A549 (cell line): ENCODE data around the gene BCAS1. TPM values are rescaled to one million over a fixed set of nuclear protein-coding genes. Genes with fewer than 3 reads are reported as not detected.

ENCODE experiments used
- ATAC-seq, 2 experiments: fragments of 200-7000 bp in 1 of 2; fragments of >200 bp in 1 of 2; cut with Nextera tagmentation in 1 of 2; cut with Tn5 transposase in 1 of 2; 3 replicates each; pipeline versions ENCODE4 v1.8.0 to v1.9.1; 2018 to 2020; ENCODE audit warnings: mild to moderate bottlenecking in 1 of 2, moderate library complexity in 1 of 2
- CTCF ChIA-PET: fragments of 300-600 bp; sonication (Branson Sonifier 250); formaldehyde crosslinking; extraction: SDS; loops from one replicate; lab custom pipeline; 2021; ENCODE audit warnings: antibody characterized with exemption, inconsistent platforms; lab: Yijun Ruan, JAX
- POLR2A ChIA-PET: fragments of 350-600 bp; formaldehyde crosslinking; extraction: SDS; loops from one replicate; lab custom pipeline; 2021; ENCODE audit warnings: antibody characterized with exemption, inconsistent platforms; lab: Yijun Ruan, JAX
- DNase-seq, 2 experiments: peaks; one replicate each; pipeline versions ENCODE4 v3.0.0 to v3.0.0-alpha.2; 2011 to 2016; ENCODE audit warnings: low read depth in 1 of 2, low spot score in 1 of 2
- FAIRE-seq: peaks from 2 replicates; lab custom pipeline; 2011; peaks lifted over from hg19 to GRCh38; lab: Jason Lieb, UNC
- H3K27ac ChIP-seq, 2 experiments: fragments of >200 bp; sonication (Bioruptor Twin); formaldehyde crosslinking; 3 replicates each; pipeline ENCODE4 v1.5.1; 2016 to 2017
- H3K4me1 ChIP-seq: fragments of >200 bp; sonication (Bioruptor Twin); formaldehyde crosslinking; 3 replicates; pipeline ENCODE4 v1.6.1; 2016
- H3K4me2 ChIP-seq: fragments of >200 bp; sonication (Bioruptor Twin); formaldehyde crosslinking; 3 replicates; pipeline ENCODE4 v1.6.1; 2016
- H3K4me3 ChIP-seq: fragments of >200 bp; sonication (Bioruptor Twin); formaldehyde crosslinking; 3 replicates; pipeline ENCODE4 v1.5.1; 2016
- H3K9me3 ChIP-seq: fragments of >200 bp; sonication (Bioruptor Twin); formaldehyde crosslinking; 3 replicates; pipeline ENCODE4 v1.6.1; 2016
- BHLHE40 ChIP-seq: IDR thresholded peaks from 2 replicates; pipeline ENCODE4 v1.6.1; 2012; ENCODE audit warnings: low read depth, low read length, inconsistent platforms
- CBX2 ChIP-seq: fragments of 200-600 bp; sonication (generic); IDR thresholded peaks from 2 replicates; pipeline ENCODE4 v1.6.1; 2016; ENCODE audit warnings: low read depth, mild to moderate bottlenecking, borderline replicate concordance
- EHMT2 ChIP-seq: fragments of 200-600 bp; sonication (generic); IDR thresholded peaks from 2 replicates; pipeline ENCODE4 v1.6.1; 2016; ENCODE audit warnings: antibody characterized with exemption, low read depth, mild to moderate bottlenecking, moderate library complexity
- FOXS1 ChIP-seq: fragments of 250-450 bp; sonication (Bioruptor Pico); IDR thresholded peaks from 2 replicates; pipeline ENCODE4 v1.5.0; 2020; ENCODE audit warnings: mild to moderate bottlenecking, moderate library complexity
- HOXB13 ChIP-seq: fragments of 250-450 bp; sonication (Bioruptor Pico); IDR thresholded peaks from 2 replicates; pipeline ENCODE4 v1.5.0; 2020; ENCODE audit warnings: low read depth, mild to moderate bottlenecking, moderate library complexity
- JUNB ChIP-seq: fragments of >200 bp; sonication (Bioruptor Twin); formaldehyde crosslinking; IDR thresholded peaks from 2 replicates; pipeline ENCODE4 v1.6.1; 2016
- KDM5A ChIP-seq: fragments of 200-600 bp; sonication (generic); IDR thresholded peaks from 2 replicates; pipeline ENCODE4 v1.6.1; 2016; ENCODE audit warnings: antibody characterized with exemption, mild to moderate bottlenecking
- MYC ChIP-seq: IDR thresholded peaks from 2 replicates; pipeline ENCODE4 v1.6.1; 2012; ENCODE audit warnings: mild to moderate bottlenecking, inconsistent platforms, low read length, improper control_type of control experiment, borderline replicate concordance
- NFE2L2 ChIP-seq: fragments of 150-350 bp; conservative IDR thresholded peaks from 2 replicates; pipeline ENCODE4 v1.6.1; 2014; ENCODE audit warnings: low read length
- NR3C1 ChIP-seq: fragments of >200 bp; sonication (Bioruptor Twin); formaldehyde crosslinking; IDR thresholded peaks from 3 replicates; pipeline ENCODE4 v1.6.1; 2017
- PBX3 ChIP-seq: IDR thresholded peaks from 2 replicates; pipeline ENCODE4 v1.6.1; 2012
- PHF8 ChIP-seq: fragments of 200-600 bp; sonication (generic); IDR thresholded peaks from 2 replicates; pipeline ENCODE4 v1.6.1; 2016; ENCODE audit warnings: low read depth, mild to moderate bottlenecking, antibody characterized with exemption, moderate library complexity, borderline replicate concordance
- POLR2AphosphoS2 ChIP-seq: conservative IDR thresholded peaks from 2 replicates; pipeline ENCODE4 v1.6.1; 2012; ENCODE audit warnings: low read length, improper control_type of control experiment, inconsistent platforms
- ZFP36 ChIP-seq: fragments of 450-650 bp; IDR thresholded peaks from 2 replicates; pipeline ENCODE4 v1.6.1; 2014; ENCODE audit warnings: borderline replicate concordance; ENCODE audit not compliant: partially characterized antibody
- ZNF302 ChIP-seq: fragments of 250-450 bp; sonication (Bioruptor Pico); IDR thresholded peaks from 2 replicates; pipeline ENCODE4 v1.9.0; 2021; ENCODE audit warnings: inconsistent platforms, mild to moderate bottlenecking, moderate library complexity
- ZSCAN20 ChIP-seq: fragments of 250-450 bp; sonication (Bioruptor Pico); IDR thresholded peaks from 2 replicates; pipeline ENCODE4 v1.8.0; 2022; ENCODE audit warnings: mild to moderate bottlenecking, moderate library complexity
- WGBS: methylation state at CpG from one replicate; pipeline ENCODE4 v1.1.6; 2017; ENCODE audit errors: missing lambda C conversion rate; 5-methylcytosine and 5-hydroxymethylcytosine counted together
- polyA plus RNA-seq, 4 experiments: library from polyadenylated mRNA; depleted of rRNA in 3 of 4; stranded (reverse); fragments of >200 nt; fragmentation: RNase III in 1 of 4; extraction: RNeasy Plus Mini Kit Qiagen cat#74134 plus additional on column Dnase treatment in 1 of 4; gene quantifications; 2 replicates in 3 of 4; 3 replicates in 1 of 4; pipeline ENCODE4 v1.2.3, GENCODE V29; 2011 to 2017
- TF ChIP-seq, protein P1 (sequence below): fragments of >200 bp; sonication (Bioruptor Twin); formaldehyde crosslinking; IDR thresholded peaks from 2 replicates; pipeline ENCODE4 v1.6.1; 2016
- TF ChIP-seq, protein P2 (sequence below): fragments of 200-600 bp; sonication (generic); IDR thresholded peaks from 2 replicates; pipeline ENCODE4 v1.6.1; 2016; ENCODE audit warnings: antibody characterized with exemption, mild to moderate bottlenecking, moderate library complexity
- TF ChIP-seq, protein P3 (sequence below): IDR thresholded peaks from 2 replicates; pipeline ENCODE4 v1.6.1; 2012; ENCODE audit warnings: low read depth, borderline replicate concordance

BCAS1 gene
- polyA plus RNA-seq, 2 of the 4 experiments (the other 2 are of a cell fraction): 1.4 to 3.9 TPM

- DNase-seq: no peak
- Histone ChIP-seq H3K4me1 (peaks cover 37% of the 10 kb centered on the region), H3K9me3 (no peaks in the 10 kb centered on the region), H3K27ac (peak overlapping the region; percentile 18 to 25; a peak in 4 of 6 replicates)
- ChIA-PET POLR2A (interaction anchor here (0.6 kb wide), 1 partner anchor 31 kb away, joined by 4 read pairs; no protein-coding TSS in a partner anchor), CTCF (interaction anchor here (0.9 to 15.9 kb wide), 5 partner anchors 10 to 269 kb away, joined by 3 to 140 read pairs (median 9); no protein-coding TSS in a partner anchor)
- TF ChIP-seq NR3C1 (no peak), POLR2AphosphoS2 (no peak), CBX2 (no peak), ZFP36 (no peak), EHMT2 (no peak), PBX3 (no peak), FOXS1 (no peak), ZSCAN20 (CRISPR knock-in tag) (no peak), JUNB (no peak), ZNF302 (CRISPR knock-in tag) (no peak), MYC (no peak), BHLHE40 (no peak)
- TF ChIP-seq, protein P1, sequence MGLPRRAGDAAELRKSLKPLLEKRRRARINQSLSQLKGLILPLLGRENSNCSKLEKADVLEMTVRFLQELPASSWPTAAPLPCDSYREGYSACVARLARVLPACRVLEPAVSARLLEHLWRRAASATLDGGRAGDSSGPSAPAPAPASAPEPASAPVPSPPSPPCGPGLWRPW: no peak
- TF ChIP-seq, protein P2, sequence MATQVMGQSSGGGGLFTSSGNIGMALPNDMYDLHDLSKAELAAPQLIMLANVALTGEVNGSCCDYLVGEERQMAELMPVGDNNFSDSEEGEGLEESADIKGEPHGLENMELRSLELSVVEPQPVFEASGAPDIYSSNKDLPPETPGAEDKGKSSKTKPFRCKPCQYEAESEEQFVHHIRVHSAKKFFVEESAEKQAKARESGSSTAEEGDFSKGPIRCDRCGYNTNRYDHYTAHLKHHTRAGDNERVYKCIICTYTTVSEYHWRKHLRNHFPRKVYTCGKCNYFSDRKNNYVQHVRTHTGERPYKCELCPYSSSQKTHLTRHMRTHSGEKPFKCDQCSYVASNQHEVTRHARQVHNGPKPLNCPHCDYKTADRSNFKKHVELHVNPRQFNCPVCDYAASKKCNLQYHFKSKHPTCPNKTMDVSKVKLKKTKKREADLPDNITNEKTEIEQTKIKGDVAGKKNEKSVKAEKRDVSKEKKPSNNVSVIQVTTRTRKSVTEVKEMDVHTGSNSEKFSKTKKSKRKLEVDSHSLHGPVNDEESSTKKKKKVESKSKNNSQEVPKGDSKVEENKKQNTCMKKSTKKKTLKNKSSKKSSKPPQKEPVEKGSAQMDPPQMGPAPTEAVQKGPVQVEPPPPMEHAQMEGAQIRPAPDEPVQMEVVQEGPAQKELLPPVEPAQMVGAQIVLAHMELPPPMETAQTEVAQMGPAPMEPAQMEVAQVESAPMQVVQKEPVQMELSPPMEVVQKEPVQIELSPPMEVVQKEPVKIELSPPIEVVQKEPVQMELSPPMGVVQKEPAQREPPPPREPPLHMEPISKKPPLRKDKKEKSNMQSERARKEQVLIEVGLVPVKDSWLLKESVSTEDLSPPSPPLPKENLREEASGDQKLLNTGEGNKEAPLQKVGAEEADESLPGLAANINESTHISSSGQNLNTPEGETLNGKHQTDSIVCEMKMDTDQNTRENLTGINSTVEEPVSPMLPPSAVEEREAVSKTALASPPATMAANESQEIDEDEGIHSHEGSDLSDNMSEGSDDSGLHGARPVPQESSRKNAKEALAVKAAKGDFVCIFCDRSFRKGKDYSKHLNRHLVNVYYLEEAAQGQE: no peak
- TF ChIP-seq, all 56 proteins: peak for 0
- Histone ChIP-seq H3K4me2 (peak overlapping the region; percentile 21; the same call in 1 of the 3 replicates), H3K4me3 (no peak overlapping the region)
- FAIRE-seq (no peak), ATAC-seq (no peak)
- 75% methylated on average over 6 of the region's 6 CpGs for WGBS
Measured at GRCh38 chr20:53929974-53930650, 140.3 kb downstream of the BCAS1 start.

DNA sequence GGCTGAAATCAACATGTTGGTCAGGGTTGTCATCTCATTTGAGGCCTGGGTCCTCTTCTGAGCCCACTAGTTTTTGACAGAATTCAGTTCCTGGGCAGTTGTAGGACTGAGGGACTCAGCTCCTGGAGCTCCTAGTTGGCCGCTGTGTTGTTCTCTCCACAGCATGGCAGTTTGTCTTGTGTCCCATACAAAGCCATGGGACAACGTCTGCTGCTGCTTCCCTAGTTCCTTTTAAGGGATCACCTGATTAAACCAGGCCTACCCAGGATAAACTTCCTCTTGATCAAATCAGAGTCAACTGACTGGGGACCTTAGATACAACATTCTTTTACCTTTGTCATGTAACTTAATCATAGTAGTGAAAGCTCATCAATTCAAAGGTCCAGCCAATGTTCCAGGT, 141.0 kb downstream of the BCAS1 start:
- Histone ChIP-seq H3K4me3 (no peak overlapping the region), H3K4me2 (no peak overlapping the region), H3K27ac (peak overlapping the region in 1 of 2 experiments; percentile 25; a peak in 3 of 6 replicates)
- CTCF ChIA-PET: interaction anchor here (0.6 to 15.9 kb wide), 5 partner anchors 11 to 269 kb away, joined by 3 to 140 read pairs (median 9); no protein-coding TSS in a partner anchor
- 91% methylated on average over 2 of the region's 2 CpGs for WGBS
- TF ChIP-seq, protein P1: no peak
- TF ChIP-seq NR3C1: no peak
- TF ChIP-seq MYC: no peak
- no peak for TF ChIP-seq KDM5A
- TF ChIP-seq NFE2L2: no peak
- TF ChIP-seq PHF8: no peak
- TF ChIP-seq, protein P3, sequence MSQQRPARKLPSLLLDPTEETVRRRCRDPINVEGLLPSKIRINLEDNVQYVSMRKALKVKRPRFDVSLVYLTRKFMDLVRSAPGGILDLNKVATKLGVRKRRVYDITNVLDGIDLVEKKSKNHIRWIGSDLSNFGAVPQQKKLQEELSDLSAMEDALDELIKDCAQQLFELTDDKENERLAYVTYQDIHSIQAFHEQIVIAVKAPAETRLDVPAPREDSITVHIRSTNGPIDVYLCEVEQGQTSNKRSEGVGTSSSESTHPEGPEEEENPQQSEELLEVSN: no peak
- TF ChIP-seq HOXB13 (CRISPR knock-in tag): no peak
- TF ChIP-seq, all 56 proteins: peak for 0
- Histone ChIP-seq H3K4me1 (peaks cover 30% of the 10 kb centered on the region), H3K9me3 (no peaks in the 10 kb centered on the region)
- ATAC-seq: no peak
- FAIRE-seq: no peak
- DNase-seq: no peak
- POLR2A ChIA-PET: no interaction called here
